Liver (tissue), 9 donors: ENCODE measurements around the gene ISX. TPM values are rescaled to one million over a fixed set of nuclear protein-coding genes. Genes with fewer than 3 reads are reported as not detected.

Experiments used
- DNase-seq: peaks from one replicate; pipeline ENCODE4 v3.0.0-alpha.2; 2017; ENCODE audit warnings: low spot score
- H3K27ac ChIP-seq, 2 donors: one replicate each; pipeline ENCODE4 v1.7.0; 2013; ENCODE audit warnings: inconsistent platforms in 2 of 2, low read length in 2 of 2, control low read depth in 1 of 2, low read depth in 1 of 2, mild to moderate bottlenecking in 1 of 2
- H3K27me3 ChIP-seq, 4 donors: one replicate each; pipeline versions ENCODE4 v1.6.1 to v1.7.0; 2013; ENCODE audit warnings: low read length in 3 of 4, inconsistent platforms in 1 of 4, mild to moderate bottlenecking in 1 of 4, moderate library complexity in 1 of 4; ENCODE audit not compliant: control insufficient read depth in 4 of 4, insufficient read depth in 4 of 4
- H3K36me3 ChIP-seq, 4 donors: one replicate each; pipeline versions ENCODE4 v1.6.1 to v1.7.0; 2013; ENCODE audit warnings: low read length in 3 of 4, mild to moderate bottlenecking in 3 of 4, low read depth in 1 of 4, moderate library complexity in 1 of 4; ENCODE audit not compliant: control insufficient read depth in 4 of 4, insufficient read depth in 3 of 4
- H3K4me1 ChIP-seq, 4 donors: one replicate each; pipeline versions ENCODE4 v1.6.1 to v1.7.0; 2013; ENCODE audit warnings: low read length in 3 of 4, mild to moderate bottlenecking in 3 of 4, moderate library complexity in 1 of 4; ENCODE audit not compliant: control insufficient read depth in 4 of 4, insufficient read depth in 4 of 4
- H3K4me3 ChIP-seq, 3 donors: one replicate each; pipeline versions ENCODE4 v1.6.1 to v1.7.0; 2013; ENCODE audit warnings: low read length in 3 of 3, control low read depth in 1 of 3, low read depth in 1 of 3, mild to moderate bottlenecking in 1 of 3
- H3K9ac ChIP-seq, 2 donors: one replicate each; pipeline ENCODE4 v1.7.0; 2013; ENCODE audit warnings: low read length in 2 of 2, mild to moderate bottlenecking in 2 of 2, moderate library complexity in 2 of 2, control low read depth in 1 of 2, low read depth in 1 of 2
- H3K9me3 ChIP-seq, 4 donors: one replicate each; pipeline versions ENCODE4 v1.6.1 to v1.7.0; 2013; ENCODE audit warnings: low read length in 3 of 4; ENCODE audit not compliant: control insufficient read depth in 4 of 4
- CTCF ChIP-seq: fragments of 150-350 bp; IDR thresholded peaks from 2 replicates; pipeline ENCODE4 v1.5.1; 2017; ENCODE audit warnings: improper control_type of control experiment, low read depth, low read length; ENCODE audit not compliant: missing input control
- EGR1 ChIP-seq, 2 donors: IDR thresholded peaks; 2 replicates each; pipeline ENCODE4 v1.6.1; 2016 to 2018; ENCODE audit warnings: antibody characterized with exemption in 2 of 2, low read depth in 2 of 2
- FOXA1 ChIP-seq: IDR thresholded peaks from 2 replicates; pipeline ENCODE4 v1.6.1; 2016; ENCODE audit warnings: antibody characterized with exemption
- FOXA2 ChIP-seq: IDR thresholded peaks from 2 replicates; pipeline ENCODE4 v1.6.1; 2016; ENCODE audit warnings: antibody characterized with exemption
- HNF4A ChIP-seq, 2 donors: conservative IDR thresholded peaks; 2 replicates each; pipeline ENCODE4 v1.6.1; 2016; ENCODE audit warnings: antibody characterized with exemption in 2 of 2, mild to moderate bottlenecking in 2 of 2
- HNF4G ChIP-seq: IDR thresholded peaks from 2 replicates; pipeline ENCODE4 v1.6.1; 2016; ENCODE audit warnings: antibody characterized with exemption
- RAD21 ChIP-seq, 2 donors: IDR thresholded peaks; 2 replicates each; pipeline ENCODE4 v1.6.1; 2016; ENCODE audit warnings: antibody characterized with exemption in 2 of 2, mild to moderate bottlenecking in 2 of 2
- REST ChIP-seq: IDR thresholded peaks from 2 replicates; pipeline ENCODE4 v1.6.1; 2016; ENCODE audit warnings: antibody characterized with exemption, mild to moderate bottlenecking
- SP1 ChIP-seq: IDR thresholded peaks from 2 replicates; pipeline ENCODE4 v1.6.1; 2018; ENCODE audit warnings: antibody characterized with exemption, mild to moderate bottlenecking
- TAF1 ChIP-seq: conservative IDR thresholded peaks from 2 replicates; pipeline ENCODE4 v1.6.1; 2016; ENCODE audit warnings: antibody characterized with exemption, mild to moderate bottlenecking
- YY1 ChIP-seq: IDR thresholded peaks from 2 replicates; pipeline ENCODE4 v1.6.1; 2016; ENCODE audit warnings: antibody characterized with exemption, mild to moderate bottlenecking
- ZBTB33 ChIP-seq: IDR thresholded peaks from 2 replicates; pipeline ENCODE4 v1.6.1; 2016; ENCODE audit warnings: antibody characterized with exemption
- WGBS: extraction: QIAGEN DNeasy Blood & Tissue Kit; methylation state at CpG from one replicate; pipeline ENCODE4 v1.1.7; 2013; 5-methylcytosine and 5-hydroxymethylcytosine counted together
- polyA plus RNA-seq, 2 donors: library from polyadenylated mRNA; stranded (reverse) in 1 of 2; unstranded in 1 of 2; fragments of 200-250 nt in 1 of 2; fragments of >200 nt in 1 of 2; fragmentation: Nextera tagmentation in 1 of 2; extraction: Ambion mirVana in 1 of 2; gene quantifications; one replicate each; pipeline versions ENCODE4 v1.2.1 to v1.2.3, GENCODE V29; 2013 to 2015
- total RNA-seq, 2 donors: library from RNA; depleted of rRNA; stranded (reverse); fragments of >200 nt; gene quantifications; one replicate each; pipeline ENCODE4 v1.2.3, GENCODE V29; 2014
- donor health status: healthy.
- donor health status: healthy.
- donor health status: healthy.
- donor health status: healthy.
- donor health status: healthy.

ISX gene
- total and polyA plus RNA-seq, 4 donors = 0.03 to 2.7 TPM; not detected in 2

DNA sequence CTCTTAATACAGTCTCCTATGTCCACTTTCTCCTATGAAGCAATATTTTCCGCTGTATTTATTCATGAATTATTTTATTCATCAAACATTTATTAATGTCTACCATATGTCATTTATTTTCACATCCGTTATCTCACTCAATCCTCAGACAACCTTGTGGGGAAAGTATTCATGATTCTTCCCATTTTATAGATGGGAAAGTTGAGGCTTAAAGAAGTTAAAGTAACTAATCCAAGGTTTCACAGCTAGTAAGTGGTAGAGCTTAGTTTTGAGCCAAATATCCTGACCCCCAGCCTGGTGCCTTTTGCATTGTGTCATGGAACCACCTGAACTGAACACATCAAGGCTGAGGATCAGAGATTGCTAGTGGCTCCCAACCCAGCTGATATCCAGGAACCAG lies 66.6 kb downstream of the ISX start (continued):
- TF ChIP-seq REST = no peak

DNA sequence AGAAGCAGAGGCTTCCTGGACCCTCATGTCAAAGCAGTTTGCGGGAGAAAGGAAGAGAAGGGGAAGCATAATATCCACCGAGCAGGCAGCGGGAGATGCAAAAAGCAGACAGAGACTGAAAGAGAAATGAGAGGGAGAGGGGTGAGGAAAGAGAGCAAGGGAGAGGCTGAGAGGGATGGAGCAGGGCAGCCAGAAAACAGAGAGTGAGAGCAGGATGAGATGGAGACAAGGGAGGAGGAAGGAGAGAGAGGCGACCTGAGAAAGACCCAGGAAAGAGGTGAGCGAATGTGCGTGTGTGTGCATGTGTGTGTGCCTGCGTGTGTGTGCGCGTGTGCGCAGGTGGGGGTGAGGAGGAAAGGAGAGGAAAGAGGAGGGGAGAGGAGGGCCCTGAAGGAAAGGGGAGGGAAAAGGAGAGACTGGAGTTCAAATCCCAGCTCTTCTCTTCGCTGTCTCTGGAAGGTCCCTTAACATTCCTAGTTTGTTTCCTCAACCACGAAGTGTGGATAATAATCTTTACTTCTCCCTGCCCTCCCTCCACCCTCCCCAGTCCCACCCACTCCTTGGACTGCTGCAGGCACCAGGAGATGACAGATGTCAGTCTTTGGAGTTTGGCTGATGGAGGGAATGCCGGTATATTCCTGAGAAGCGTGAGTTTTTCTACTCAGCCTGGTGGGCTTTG lies 67.9 kb downstream of the ISX start:
- no peak for TF ChIP-seq HNF4G
- TF ChIP-seq FOXA1 = no peak
- TF ChIP-seq ZBTB33 = no peak
- TF ChIP-seq HNF4A (conservative IDR thresholded peaks at IDR 0.05) = no peak
- no peak for TF ChIP-seq EGR1 (IDR thresholded peaks at IDR 0.05; ENCODE audit: low read depth in 2 of 2)
- no peak for TF ChIP-seq REST
- no peak for TF ChIP-seq SP1
- TF ChIP-seq FOXA2 = no peak
- no peak for TF ChIP-seq RAD21 (IDR thresholded peaks at IDR 0.05)
- no peak for TF ChIP-seq TAF1
- no peak for TF ChIP-seq CTCF
- TF ChIP-seq YY1 = no peak
- no peak overlapping the region for H3K4me3 ChIP-seq
- H3K9me3 ChIP-seq = no peaks in the 10 kb centered on the region
- H3K27me3 ChIP-seq = peaks cover 0 to 8% (median 3%) of the 10 kb centered on the region in 4 donors
- no peak for DNase-seq
- H3K9ac ChIP-seq = no peak overlapping the region
- H3K4me1 ChIP-seq = no peaks in the 10 kb centered on the region
- no peaks in the 10 kb centered on the region for H3K36me3 ChIP-seq
- 61% methylated on average over 14 of the region's 14 CpGs for WGBS
- H3K27ac ChIP-seq = no peak overlapping the region
